Esophagus muscularis mucosa (tissue), 3 donors: ENCODE data around the gene CAMK2N2.

Experiments used
- POLR2A ChIP-seq: fragments of 450-650 bp; IDR thresholded peaks from one replicate; pipeline ENCODE4 v1.6.1; 2017; ENCODE audit warnings: antibody characterized with exemption, moderate library complexity, mild to moderate bottlenecking, low read depth
- TF ChIP-seq, protein P1 (sequence below), 3 experiments: fragments of 200-600 bp in 2 of 3; fragments of 450-650 bp in 1 of 3; sonication (generic) in 2 of 3; IDR thresholded peaks; one replicate each; pipeline ENCODE4 v1.5.1; 2017 to 2019; ENCODE audit warnings: antibody characterized with exemption in 3 of 3, mild to moderate bottlenecking in 2 of 3, moderate library complexity in 1 of 3

DNA sequence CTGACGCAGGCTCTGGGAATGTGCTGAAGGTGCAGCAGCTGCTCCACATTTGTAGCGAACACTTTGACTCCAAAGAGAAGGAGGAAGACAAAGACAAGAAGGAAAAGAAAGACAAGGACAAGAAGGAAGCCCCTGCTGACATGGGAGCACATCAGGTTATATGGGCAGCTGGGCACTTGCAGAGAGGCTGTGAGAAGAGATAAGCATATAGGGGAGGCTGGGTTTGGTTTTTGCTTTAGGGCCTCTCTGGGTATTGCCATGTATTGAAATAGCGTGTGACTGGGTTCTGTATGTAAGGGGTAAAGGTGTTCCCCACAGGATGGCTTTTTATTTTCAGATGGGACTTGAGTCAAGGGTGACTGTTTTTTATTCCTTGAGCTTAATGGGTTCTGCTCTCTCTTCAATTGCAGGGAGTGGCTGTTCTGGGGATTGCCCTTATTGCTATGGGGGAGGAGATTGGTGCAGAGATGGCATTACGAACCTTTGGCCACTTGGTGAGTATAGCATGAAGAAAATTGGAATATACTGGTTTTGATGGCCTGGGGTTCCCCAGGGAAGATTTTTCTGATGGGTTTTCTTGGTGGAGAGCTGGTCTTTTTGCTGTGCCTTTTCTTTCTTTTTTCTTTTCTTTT, 45.1 kb upstream of the CAMK2N2 start:
- TF ChIP-seq, protein P1, sequence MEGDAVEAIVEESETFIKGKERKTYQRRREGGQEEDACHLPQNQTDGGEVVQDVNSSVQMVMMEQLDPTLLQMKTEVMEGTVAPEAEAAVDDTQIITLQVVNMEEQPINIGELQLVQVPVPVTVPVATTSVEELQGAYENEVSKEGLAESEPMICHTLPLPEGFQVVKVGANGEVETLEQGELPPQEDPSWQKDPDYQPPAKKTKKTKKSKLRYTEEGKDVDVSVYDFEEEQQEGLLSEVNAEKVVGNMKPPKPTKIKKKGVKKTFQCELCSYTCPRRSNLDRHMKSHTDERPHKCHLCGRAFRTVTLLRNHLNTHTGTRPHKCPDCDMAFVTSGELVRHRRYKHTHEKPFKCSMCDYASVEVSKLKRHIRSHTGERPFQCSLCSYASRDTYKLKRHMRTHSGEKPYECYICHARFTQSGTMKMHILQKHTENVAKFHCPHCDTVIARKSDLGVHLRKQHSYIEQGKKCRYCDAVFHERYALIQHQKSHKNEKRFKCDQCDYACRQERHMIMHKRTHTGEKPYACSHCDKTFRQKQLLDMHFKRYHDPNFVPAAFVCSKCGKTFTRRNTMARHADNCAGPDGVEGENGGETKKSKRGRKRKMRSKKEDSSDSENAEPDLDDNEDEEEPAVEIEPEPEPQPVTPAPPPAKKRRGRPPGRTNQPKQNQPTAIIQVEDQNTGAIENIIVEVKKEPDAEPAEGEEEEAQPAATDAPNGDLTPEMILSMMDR (IDR thresholded peaks at IDR 0.05): no peak
- TF ChIP-seq POLR2A: no peak
